ENCODE data around the gene VSTM2B.

VSTM2B gene

GRCh38 chr19:29487432-29487831 is 38.4 kb upstream of the VSTM2B start:
- H3K9me3 ChIP-seq (ENCODE audit: insufficient read depth, low read length): no peaks in the 10 kb centered on the region
- no peak overlapping the region for H3K9ac ChIP-seq (ENCODE audit: low read length)
- H3K36me3 ChIP-seq (replicated peaks; ENCODE audit: low read depth, low read length): no peaks in the 10 kb centered on the region
- H3K27me3 ChIP-seq (ENCODE audit: low read depth, low read length): peaks cover 12% of the 10 kb centered on the region
- TF ChIP-seq, protein P1, sequence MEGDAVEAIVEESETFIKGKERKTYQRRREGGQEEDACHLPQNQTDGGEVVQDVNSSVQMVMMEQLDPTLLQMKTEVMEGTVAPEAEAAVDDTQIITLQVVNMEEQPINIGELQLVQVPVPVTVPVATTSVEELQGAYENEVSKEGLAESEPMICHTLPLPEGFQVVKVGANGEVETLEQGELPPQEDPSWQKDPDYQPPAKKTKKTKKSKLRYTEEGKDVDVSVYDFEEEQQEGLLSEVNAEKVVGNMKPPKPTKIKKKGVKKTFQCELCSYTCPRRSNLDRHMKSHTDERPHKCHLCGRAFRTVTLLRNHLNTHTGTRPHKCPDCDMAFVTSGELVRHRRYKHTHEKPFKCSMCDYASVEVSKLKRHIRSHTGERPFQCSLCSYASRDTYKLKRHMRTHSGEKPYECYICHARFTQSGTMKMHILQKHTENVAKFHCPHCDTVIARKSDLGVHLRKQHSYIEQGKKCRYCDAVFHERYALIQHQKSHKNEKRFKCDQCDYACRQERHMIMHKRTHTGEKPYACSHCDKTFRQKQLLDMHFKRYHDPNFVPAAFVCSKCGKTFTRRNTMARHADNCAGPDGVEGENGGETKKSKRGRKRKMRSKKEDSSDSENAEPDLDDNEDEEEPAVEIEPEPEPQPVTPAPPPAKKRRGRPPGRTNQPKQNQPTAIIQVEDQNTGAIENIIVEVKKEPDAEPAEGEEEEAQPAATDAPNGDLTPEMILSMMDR (IDR thresholded peaks at IDR 0.05; ENCODE audit: low read depth, low read length): no peak
- H3K79me2 ChIP-seq (ENCODE audit: low read length): no peaks in the 10 kb centered on the region
- peak overlapping the region; percentile 75 for H3K27ac ChIP-seq (ENCODE audit: low read length)
- H3K4me2 ChIP-seq (ENCODE audit: low read length): peak overlapping the region; percentile 59
- peaks cover 21% of the 10 kb centered on the region for H3K4me1 ChIP-seq (ENCODE audit: low read length)
- H2AFZ ChIP-seq (ENCODE audit: low read depth, low read length): peak overlapping the region; percentile 0; the same call in 1 of the 2 replicates
- no peaks in the 10 kb centered on the region for H4K20me1 ChIP-seq (ENCODE audit: insufficient read depth, low read length)
- peak overlapping the region; percentile 29; the same call in 1 of the 2 replicates for H3K4me3 ChIP-seq (ENCODE audit: low read length)

DNA sequence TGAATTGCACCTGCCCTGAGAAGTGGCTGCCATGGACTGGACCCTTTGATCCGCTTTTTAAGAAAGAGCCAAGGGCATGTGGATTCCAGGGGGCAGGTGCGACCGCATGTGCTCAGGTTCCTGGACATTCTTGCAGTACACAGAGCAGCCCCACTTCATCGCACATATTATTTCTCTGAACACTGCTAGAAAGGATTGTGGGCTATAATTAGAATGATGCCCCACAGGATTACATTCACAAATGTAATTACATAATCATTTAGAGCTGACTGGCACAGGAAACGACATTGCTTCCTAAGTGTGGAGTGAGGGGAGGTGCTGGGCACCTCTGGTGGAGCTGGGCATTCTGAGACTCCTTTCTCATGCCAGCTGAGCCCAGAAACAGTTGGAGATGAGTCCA is 37.5 kb upstream of the VSTM2B start:
- no peaks in the 10 kb centered on the region for H4K20me1 ChIP-seq (ENCODE audit: insufficient read depth, low read length)
- peak overlapping the region; percentile 59; the same call in 1 of the 2 replicates for H3K4me2 ChIP-seq (ENCODE audit: low read length)
- peaks cover 21% of the 10 kb centered on the region for H3K4me1 ChIP-seq (ENCODE audit: low read length)
- no peak overlapping the region for H2AFZ ChIP-seq (ENCODE audit: low read depth, low read length)
- peaks cover 20% of the 10 kb centered on the region for H3K27me3 ChIP-seq (ENCODE audit: low read depth, low read length)
- H3K27ac ChIP-seq (ENCODE audit: low read length): no peak overlapping the region
- TF ChIP-seq, protein P1 (IDR thresholded peaks at IDR 0.05; ENCODE audit: low read depth, low read length): no peak
- TF ChIP-seq EZH2phosphoT487 (IDR thresholded peaks at IDR 0.05; ENCODE audit: low read depth): no peak
- no peaks in the 10 kb centered on the region for H3K79me2 ChIP-seq (ENCODE audit: low read length)
- no peak overlapping the region for H3K9ac ChIP-seq (ENCODE audit: low read length)
- H3K36me3 ChIP-seq (replicated peaks; ENCODE audit: low read depth, low read length): no peaks in the 10 kb centered on the region
- H3K9me3 ChIP-seq (ENCODE audit: insufficient read depth, low read length): no peaks in the 10 kb centered on the region
- H3K4me3 ChIP-seq (ENCODE audit: low read length): no peak overlapping the region

GRCh38 chr19:29489172-29489951 is 36.4 kb upstream of the VSTM2B start:
- no peak overlapping the region for H3K27ac ChIP-seq (ENCODE audit: low read length)
- H3K4me2 ChIP-seq (ENCODE audit: low read length): no peak overlapping the region
- no peaks in the 10 kb centered on the region for H3K9me3 ChIP-seq (ENCODE audit: insufficient read depth, low read length)
- H3K36me3 ChIP-seq (replicated peaks; ENCODE audit: low read depth, low read length): no peaks in the 10 kb centered on the region
- no peak overlapping the region for H3K9ac ChIP-seq (ENCODE audit: low read length)
- no peak overlapping the region for H3K4me3 ChIP-seq (ENCODE audit: low read length)
- H3K79me2 ChIP-seq (ENCODE audit: low read length): no peaks in the 10 kb centered on the region
- H3K4me1 ChIP-seq (ENCODE audit: low read length): peaks cover 21% of the 10 kb centered on the region
- no peaks in the 10 kb centered on the region for H4K20me1 ChIP-seq (ENCODE audit: insufficient read depth, low read length)
- TF ChIP-seq EZH2phosphoT487 (IDR thresholded peaks at IDR 0.05; ENCODE audit: low read depth): no peak
- TF ChIP-seq, protein P1 (IDR thresholded peaks at IDR 0.05; ENCODE audit: low read depth, low read length): no peak
- H2AFZ ChIP-seq (ENCODE audit: low read depth, low read length): no peak overlapping the region
- peaks cover 21% of the 10 kb centered on the region for H3K27me3 ChIP-seq (ENCODE audit: low read depth, low read length)

DNA sequence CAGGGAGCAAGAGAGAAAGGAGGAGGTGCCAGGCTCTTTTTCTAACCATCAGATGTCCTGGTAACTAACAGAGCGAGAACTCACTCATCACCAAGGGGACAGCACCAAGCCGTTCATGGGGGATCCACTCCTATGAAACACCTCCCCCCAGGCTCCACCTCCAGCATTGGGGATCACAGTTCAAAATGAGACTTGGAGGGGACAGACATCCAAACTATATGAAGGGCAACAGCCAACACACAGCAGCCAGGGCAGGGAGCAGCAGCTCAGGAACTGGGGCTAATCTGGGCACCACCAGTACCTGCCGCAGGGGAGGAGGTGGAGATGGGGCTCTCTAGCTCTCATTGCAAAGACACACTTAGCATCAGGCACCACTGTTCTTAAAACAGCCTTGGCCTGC is 34.3 kb upstream of the VSTM2B start:
- no peaks in the 10 kb centered on the region for H3K36me3 ChIP-seq (replicated peaks; ENCODE audit: low read depth, low read length)
- TF ChIP-seq, protein P1 (IDR thresholded peaks at IDR 0.05; ENCODE audit: low read depth, low read length): no peak
- TF ChIP-seq EZH2phosphoT487 (IDR thresholded peaks at IDR 0.05; ENCODE audit: low read depth): no peak

More for the DNA sequence above, 34.3 kb upstream of the VSTM2B start:
- no peak overlapping the region for H2AFZ ChIP-seq (ENCODE audit: low read depth, low read length)
- no peaks in the 10 kb centered on the region for H3K9me3 ChIP-seq (ENCODE audit: insufficient read depth, low read length)
- H3K79me2 ChIP-seq (ENCODE audit: low read length): no peaks in the 10 kb centered on the region
- H3K27ac ChIP-seq (ENCODE audit: low read length): no peak overlapping the region
- no peak overlapping the region for H3K4me3 ChIP-seq (ENCODE audit: low read length)
- H3K4me1 ChIP-seq (ENCODE audit: low read length): peaks cover 18% of the 10 kb centered on the region
- no peak overlapping the region for H3K4me2 ChIP-seq (ENCODE audit: low read length)
- H3K9ac ChIP-seq (ENCODE audit: low read length): no peak overlapping the region
- H3K27me3 ChIP-seq (ENCODE audit: low read depth, low read length): peaks cover 21% of the 10 kb centered on the region
- no peaks in the 10 kb centered on the region for H4K20me1 ChIP-seq (ENCODE audit: insufficient read depth, low read length)
